KMS-11 (cell line): ENCODE measurements around the gene CNPPD1.

Experiments used
- H2AFZ ChIP-seq: fragments of 200-600 bp; sonication (generic); 2 replicates; pipeline ENCODE4 v1.6.1; 2016; ENCODE audit warnings: antibody characterized with exemption, mixed run types, low read depth
- H3K27ac ChIP-seq: fragments of 200-600 bp; sonication (generic); 2 replicates; pipeline ENCODE4 v1.6.1; 2016; ENCODE audit warnings: mild to moderate bottlenecking, mixed run types
- H3K27me3 ChIP-seq: fragments of 200-600 bp; sonication (generic); 2 replicates; pipeline ENCODE4 v1.6.1; 2017; ENCODE audit warnings: mild to moderate bottlenecking, low read depth, mixed run types, moderate library complexity; ENCODE audit not compliant: insufficient read depth
- H3K36me3 ChIP-seq: fragments of 200-600 bp; sonication (generic); 2 replicates; pipeline ENCODE4 v1.6.1; 2017; ENCODE audit warnings: mild to moderate bottlenecking, mixed run types; ENCODE audit not compliant: insufficient read depth
- H3K4me1 ChIP-seq: fragments of 200-600 bp; sonication (generic); 2 replicates; pipeline ENCODE4 v1.6.1; 2016; ENCODE audit warnings: mild to moderate bottlenecking, low read depth, mixed run types; ENCODE audit not compliant: poor library complexity, severe bottlenecking
- H3K4me2 ChIP-seq: fragments of 200-600 bp; sonication (generic); 2 replicates; pipeline ENCODE4 v1.7.0; 2016; ENCODE audit warnings: mild to moderate bottlenecking, mixed run types
- H3K4me3 ChIP-seq: fragments of 200-600 bp; sonication (generic); IDR thresholded peaks from 2 replicates; pipeline ENCODE4 v1.6.1; 2017; ENCODE audit warnings: low read depth, low read length, mixed read lengths; ENCODE audit not compliant: insufficient read depth
- H3K79me2 ChIP-seq: fragments of 200-600 bp; sonication (generic); 2 replicates; pipeline ENCODE4 v1.6.1; 2016; ENCODE audit warnings: low read depth, mixed run types; ENCODE audit not compliant: insufficient read depth
- H3K9ac ChIP-seq: fragments of 200-600 bp; sonication (generic); 2 replicates; pipeline ENCODE4 v1.6.1; 2016; ENCODE audit warnings: mild to moderate bottlenecking, mixed run types
- H4K20me1 ChIP-seq: fragments of 200-600 bp; sonication (generic); 2 replicates; pipeline ENCODE4 v1.6.1; 2016; ENCODE audit warnings: mild to moderate bottlenecking, mixed run types; ENCODE audit not compliant: insufficient read depth
- CTCF ChIP-seq: fragments of 200-600 bp; sonication (generic); conservative IDR thresholded peaks from 2 replicates; pipeline ENCODE4 v1.6.1; 2017; ENCODE audit warnings: low read depth, mild to moderate bottlenecking, antibody characterized with exemption, low read length, moderate library complexity, mixed read lengths

Gene CNPPD1

GRCh38 chr2:219168932-219169331 is 7.8 kb downstream of the CNPPD1 start:
- 0 out of 2 replicates have a peak overlapping the region, but pooled peaks have one; percentile 16 for H2AFZ ChIP-seq
- no peak overlapping the region for H3K4me3 ChIP-seq
- H3K4me1 ChIP-seq = peaks cover 11% of the 10 kb centered on the region

GRCh38 chr2:219168526-219168925 is 8.2 kb downstream of the CNPPD1 start:
- no peaks in the 10 kb centered on the region for H4K20me1 ChIP-seq

More at GRCh38 chr2:219168932-219169331, 7.8 kb downstream of the CNPPD1 start:
- Histone ChIP-seq H3K9ac (no peak overlapping the region), H3K36me3 (no peaks in the 10 kb centered on the region), H3K79me2 (no peaks in the 10 kb centered on the region), H3K27me3 (no peaks in the 10 kb centered on the region), H3K4me2 (no peak overlapping the region), H4K20me1 (no peaks in the 10 kb centered on the region), H3K27ac (no peak overlapping the region)
- TF ChIP-seq CTCF = no peak

GRCh38 chr2:219167997-219168396 is 8.7 kb downstream of the CNPPD1 start:
- no peak for TF ChIP-seq CTCF
- H3K36me3 ChIP-seq = no peaks in the 10 kb centered on the region
- 0 out of 2 replicates have a peak overlapping the region, but pooled peaks have one; percentile 16 for H2AFZ ChIP-seq
- H3K9ac ChIP-seq = no peak overlapping the region
- no peak overlapping the region for H3K4me2 ChIP-seq
- H3K4me1 ChIP-seq = peaks cover 11% of the 10 kb centered on the region
- H3K79me2 ChIP-seq = no peaks in the 10 kb centered on the region
- no peaks in the 10 kb centered on the region for H4K20me1 ChIP-seq
- H3K4me3 ChIP-seq = no peak overlapping the region
- no peak overlapping the region for H3K27ac ChIP-seq
- H3K27me3 ChIP-seq = no peaks in the 10 kb centered on the region; the same call in 1 of the 2 replicates

More at GRCh38 chr2:219168526-219168925, 8.2 kb downstream of the CNPPD1 start:
- no peak for TF ChIP-seq CTCF
- Histone ChIP-seq H3K79me2 (no peaks in the 10 kb centered on the region), H3K27me3 (no peaks in the 10 kb centered on the region; the same call in 1 of the 2 replicates), H3K4me1 (peaks cover 11% of the 10 kb centered on the region), H3K4me3 (no peak overlapping the region), H3K4me2 (no peak overlapping the region), H3K36me3 (no peaks in the 10 kb centered on the region), H3K9ac (no peak overlapping the region), H3K27ac (no peak overlapping the region), H2AFZ (0 out of 2 replicates have a peak overlapping the region, but pooled peaks have one; percentile 16)

- no peak overlapping the region for H3K27ac ChIP-seq
- no peak for TF ChIP-seq CTCF
Measured at GRCh38 chr2:219165058-219165911, 11.4 kb downstream of the CNPPD1 start.

More at GRCh38 chr2:219165058-219165911, 11.4 kb downstream of the CNPPD1 start:
- H3K9ac ChIP-seq = no peak overlapping the region
- H3K27me3 ChIP-seq = no peaks in the 10 kb centered on the region; the same call in 1 of the 2 replicates
- no peaks in the 10 kb centered on the region for H3K36me3 ChIP-seq
- H2AFZ ChIP-seq = no peak overlapping the region
- no peaks in the 10 kb centered on the region for H3K79me2 ChIP-seq
- no peaks in the 10 kb centered on the region for H4K20me1 ChIP-seq
- H3K4me2 ChIP-seq = no peak overlapping the region
- H3K4me1 ChIP-seq = peaks cover 18% of the 10 kb centered on the region
- H3K4me3 ChIP-seq = no peak overlapping the region
